PC-9 (cell line): ENCODE data around the gene SUMF1. TPM values are rescaled to one million over a fixed set of nuclear protein-coding genes. Genes with fewer than 3 reads are reported as not detected.

Experiments used
- BruUV-seq: library from RNA; stranded (reverse); fragments of 400-500 nt; replicated peaks from 2 replicates; lab custom pipeline; 2021; lab: Mats Ljungman, UMichigan
- CTCF ChIA-PET: fragments of 300-600 bp; sonication (Branson Sonifier 250); formaldehyde crosslinking; loops from one replicate; lab custom pipeline; 2022; ENCODE audit warnings: antibody characterized with exemption; lab: Charles Lee
- POLR2A ChIA-PET: fragments of 300-600 bp; sonication (Branson Sonifier 250); formaldehyde crosslinking; loops from one replicate; lab custom pipeline; 2022; ENCODE audit warnings: antibody characterized with exemption; ENCODE audit not compliant: unreplicated experiment; lab: Charles Lee
- DNase-seq, 2 experiments: peaks; one replicate each; pipeline versions ENCODE4 v3.0.0 to v3.0.0-alpha.2; 2015 to 2022; ENCODE audit warnings: mixed read lengths in 1 of 2
- H2AFZ ChIP-seq: fragments of 200-600 bp; sonication (generic); 2 replicates; pipeline ENCODE4 v1.8.1; 2017; ENCODE audit warnings: antibody characterized with exemption
- H3F3A ChIP-seq: fragments of 200-600 bp; sonication (generic); 2 replicates; pipeline ENCODE4 v1.8.1; 2017; ENCODE audit warnings: antibody characterized with exemption, mild to moderate bottlenecking, low read depth; ENCODE audit not compliant: insufficient read depth
- H3K27ac ChIP-seq: fragments of 200-600 bp; sonication (generic); 2 replicates; pipeline ENCODE4 v1.6.1; 2016; ENCODE audit warnings: mixed run types
- H3K27me3 ChIP-seq: fragments of 200-600 bp; sonication (generic); 2 replicates; pipeline ENCODE4 v1.6.1; 2016; ENCODE audit warnings: low read depth, mixed run types; ENCODE audit not compliant: insufficient read depth
- H3K36me3 ChIP-seq: fragments of 200-600 bp; sonication (generic); 2 replicates; pipeline ENCODE4 v1.6.1; 2016; ENCODE audit warnings: low read depth, mixed run types
- H3K4me1 ChIP-seq: fragments of 200-600 bp; sonication (generic); replicated peaks from 2 replicates; pipeline ENCODE4 v1.6.1; 2016; ENCODE audit warnings: mixed run types; ENCODE audit not compliant: insufficient read depth
- H3K4me2 ChIP-seq: fragments of 200-600 bp; sonication (generic); 2 replicates; pipeline ENCODE4 v1.6.1; 2017; ENCODE audit warnings: mixed run types
- H3K4me3 ChIP-seq: fragments of 200-600 bp; sonication (generic); 2 replicates; pipeline ENCODE4 v1.6.1; 2016; ENCODE audit warnings: mixed run types
- H3K79me2 ChIP-seq: fragments of 200-600 bp; sonication (generic); 2 replicates; pipeline ENCODE4 v1.6.1; 2017; ENCODE audit warnings: low read depth, mixed run types
- H3K9me2 ChIP-seq: fragments of 200-600 bp; sonication (generic); 2 replicates; pipeline ENCODE4 v1.8.1; 2017; ENCODE audit warnings: mild to moderate bottlenecking; ENCODE audit not compliant: insufficient read depth
- H3K9me3 ChIP-seq: fragments of 200-600 bp; sonication (generic); 2 replicates; pipeline ENCODE4 v1.8.1; 2016; ENCODE audit warnings: low read depth; ENCODE audit not compliant: insufficient read depth
- H4K20me1 ChIP-seq: fragments of 200-600 bp; sonication (generic); 2 replicates; pipeline ENCODE4 v1.8.1; 2017; ENCODE audit not compliant: insufficient read depth
- CTCF ChIP-seq: fragments of 200-600 bp; sonication (generic); conservative IDR thresholded peaks from 2 replicates; pipeline ENCODE4 v1.6.1; 2017; ENCODE audit warnings: mixed run types, antibody characterized with exemption, mild to moderate bottlenecking, moderate library complexity
- EZH2 ChIP-seq: fragments of 200-600 bp; sonication (generic); IDR thresholded peaks from 2 replicates; pipeline ENCODE4 v1.8.0; 2017; ENCODE audit warnings: antibody characterized with exemption, low read depth
- intact Hi-C: fragments of 100-400 bp; cut with micrococcal nuclease; formaldehyde crosslinking; loops from one replicate; pipeline ENCODE4 v1.10.0; 2022; ENCODE audit not compliant: unreplicated experiment
- total RNA-seq: library from RNA; stranded (reverse); gene quantifications from 2 replicates; pipeline ENCODE4 v1.2.3, GENCODE V29; 2021

Gene SUMF1
- total RNA-seq, 1 experiment from 2014 or later = 41.6 TPM

DNA sequence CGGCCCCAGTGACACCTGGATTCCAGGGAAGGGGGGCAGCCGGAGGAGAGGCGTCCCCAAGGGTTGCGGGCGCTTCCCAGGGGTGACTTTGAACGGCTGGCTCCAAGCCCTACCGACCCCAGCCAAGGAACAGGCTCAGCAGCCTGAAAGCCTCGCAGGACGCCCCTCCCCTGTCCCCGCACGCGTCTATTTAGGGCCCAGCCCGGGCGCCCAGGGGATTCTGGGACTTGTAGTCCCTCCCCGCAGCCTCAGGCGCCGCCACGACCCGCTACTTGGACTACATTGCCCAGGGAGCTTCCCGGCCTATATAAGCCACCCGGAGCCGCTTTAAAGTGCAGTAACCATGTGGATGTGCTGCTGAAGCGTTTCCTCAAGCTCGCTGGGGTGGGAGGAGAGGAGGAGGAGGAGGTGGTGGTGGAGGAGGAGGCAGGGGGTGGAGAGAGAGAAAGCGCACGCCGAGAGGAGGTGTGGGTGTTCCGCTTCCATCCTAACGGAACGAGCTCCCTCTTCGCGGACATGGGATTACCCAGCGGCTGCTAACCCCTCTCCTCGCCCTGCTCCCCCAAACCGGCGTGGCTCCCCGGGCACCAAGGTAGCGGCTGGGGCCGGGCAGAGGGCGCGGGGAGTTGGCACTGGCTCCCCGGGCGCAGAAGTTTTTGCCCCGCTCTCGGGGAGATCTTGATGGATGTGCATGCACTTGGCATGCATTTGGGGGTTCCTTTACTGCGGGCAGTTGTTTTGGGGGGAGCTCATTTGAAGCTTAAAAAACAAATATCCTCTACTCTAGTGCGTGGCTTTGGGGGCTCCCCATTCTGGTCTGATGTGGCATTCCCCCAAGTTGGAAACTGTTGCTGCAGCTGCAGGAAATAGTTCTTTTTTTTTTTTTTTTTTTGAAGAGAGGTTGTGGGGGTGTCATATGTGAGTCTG lies 26.2 kb upstream of the SUMF1 start, which contains the start of gene ITPR1:
TSS of gene ITPR1 (plus strand) at position 335 of the 927 bp plus-strand sequence. CDS start 23,144 bp downstream, outside the sequence.
- intact Hi-C loops = loop anchor here (1.0 to 10.0 kb wide), 7 partner anchors 26 to 139 kb away; partner anchors contain the start of gene SUMF1
- Histone ChIP-seq H3K79me2 (no peaks in the 10 kb centered on the region), H3K27me3 (no peaks in the 10 kb centered on the region), H3F3A (no peaks in the 10 kb centered on the region), H3K4me2 (peak within 1 kb of the TSS; percentile 83), H3K27ac (no peak within 1 kb of the TSS), H2AFZ (peak within 1 kb of the TSS; percentile 83), H3K4me3 (peak within 1 kb of the TSS; percentile 75), H3K9me3 (no peaks in the 10 kb centered on the region), H3K9me2 (no peaks in the 10 kb centered on the region), H4K20me1 (no peaks in the 10 kb centered on the region), H3K36me3 (no peaks in the 10 kb centered on the region), H3K4me1 (peaks cover 4% of the 10 kb centered on the region; the same call in 1 of the 2 replicates)
- DNase-seq = peak; percentile 88 to 97
- POLR2A ChIA-PET = interaction anchor here (0.5 to 1.1 kb wide), 6 partner anchors 22 to 79 kb away, joined by 3 to 13 read pairs (median 4); partner anchors contain the start of gene SUMF1
- BruUV-seq = no TSS peak
- TF ChIP-seq CTCF = no peak
- no peak for TF ChIP-seq EZH2
- CTCF ChIA-PET = interaction anchor here (0.6 to 1.2 kb wide), 3 partner anchors 27 to 143 kb away, joined by 4 to 6 read pairs (median 4); no protein-coding TSS in a partner anchor

- Histone ChIP-seq H3K9me2 (no peaks in the 10 kb centered on the region), H4K20me1 (no peaks in the 10 kb centered on the region), H3K27me3 (no peaks in the 10 kb centered on the region), H3K4me1 (peaks cover 4% of the 10 kb centered on the region; the same call in 1 of the 2 replicates), H3K4me3 (peak overlapping the region; percentile 75), H3K9me3 (no peaks in the 10 kb centered on the region), H3K36me3 (no peaks in the 10 kb centered on the region), H3K4me2 (peak overlapping the region; percentile 83), H2AFZ (peak overlapping the region; percentile 83), H3K79me2 (no peaks in the 10 kb centered on the region), H3F3A (no peaks in the 10 kb centered on the region), H3K27ac (no peak overlapping the region)
- POLR2A ChIA-PET = interaction anchor here (0.5 to 1.1 kb wide), 4 partner anchors 17 to 54 kb away, joined by 3 to 13 read pairs (median 4); partner anchors contain the start of gene SUMF1
- CTCF ChIA-PET = interaction anchor here (0.6 to 1.2 kb wide), 2 partner anchors 28 to 110 kb away, joined by 4 to 6 read pairs; no protein-coding TSS in a partner anchor
- BruUV-seq = TSS peak; percentile 81
- DNase-seq = peak; percentile 36 to 56
- intact Hi-C loops = loop anchor here (1.0 to 10.0 kb wide), 7 partner anchors 25 to 140 kb away; partner anchors contain the start of gene SUMF1
- TF ChIP-seq EZH2 = no peak
Observed at GRCh38 chr3:4492208-4493013, 25.3 kb upstream of the SUMF1 start.

- H3K36me3 ChIP-seq = no peaks in the 10 kb centered on the region
- ChIA-PET CTCF (interaction anchor here (1.2 kb wide), 1 partner anchor 29 kb away, joined by 4 read pairs; no protein-coding TSS in a partner anchor), POLR2A (no interaction called here)
- H3K9me2 ChIP-seq = no peaks in the 10 kb centered on the region
- no peak overlapping the region for H2AFZ ChIP-seq
- H3K4me3 ChIP-seq = peak overlapping the region; percentile 75; the same call in 1 of the 2 replicates
- H3K27ac ChIP-seq = no peak overlapping the region
- no TSS peak for BruUV-seq
- DNase-seq = no peak
- no peak for TF ChIP-seq EZH2
- no peak for TF ChIP-seq CTCF
- intact Hi-C loops = loop anchor here (2.0 to 10.0 kb wide), 5 partner anchors 33 to 140 kb away; no protein-coding TSS in a partner anchor
- H3K4me2 ChIP-seq = peak overlapping the region; percentile 83
- H3F3A ChIP-seq = no peaks in the 10 kb centered on the region
- no peaks in the 10 kb centered on the region for H3K9me3 ChIP-seq
- H4K20me1 ChIP-seq = no peaks in the 10 kb centered on the region
- H3K27me3 ChIP-seq = no peaks in the 10 kb centered on the region
- H3K79me2 ChIP-seq = no peaks in the 10 kb centered on the region
- H3K4me1 ChIP-seq = peaks cover 4% of the 10 kb centered on the region; the same call in 1 of the 2 replicates
Observed at GRCh38 chr3:4491855-4492207, 24.8 kb upstream of the SUMF1 start.
